ENCODE measurements around the gene AP3S1.

AP3S1 gene

GRCh38 chr5:115829913-115830312 lies 11.8 kb upstream of the AP3S1 start:
- DNase-seq, result no peak

GRCh38 chr5:115831163-115831768 lies 10.5 kb upstream of the AP3S1 start:
- no peak for DNase-seq

- no peak for DNase-seq
Observed at GRCh38 chr5:115835481-115835880, 6.3 kb upstream of the AP3S1 start.

GRCh38 chr5:115838885-115839518 lies 2.7 kb upstream of the AP3S1 start:
- DNase-seq, result no peak

- DNase-seq, result no peak
Observed at GRCh38 chr5:115840873-115841272, 862 bp upstream of the AP3S1 start.

GRCh38 chr5:115842089-115842935 lies 577 bp downstream of the AP3S1 start:
- DNase-seq, result no peak

- no peak for DNase-seq
Observed at GRCh38 chr5:115842952-115843351, 1.2 kb downstream of the AP3S1 start.

GRCh38 chr5:115843444-115844130 lies 1.9 kb downstream of the AP3S1 start:
- DNase-seq, result no peak

- no peak for DNase-seq
Observed at GRCh38 chr5:115844321-115844817, 2.6 kb downstream of the AP3S1 start.

GRCh38 chr5:115847290-115847689 lies 5.6 kb downstream of the AP3S1 start:
- DNase-seq, result no peak

GRCh38 chr5:115849258-115849798 lies 7.6 kb downstream of the AP3S1 start:
- DNase-seq, result no peak

GRCh38 chr5:115850744-115851416 lies 9.1 kb downstream of the AP3S1 start:
- DNase-seq, result no peak

- DNase-seq, result no peak
Observed at GRCh38 chr5:115854139-115854538, 12.4 kb downstream of the AP3S1 start.

GRCh38 chr5:115855959-115856358 lies 14.2 kb downstream of the AP3S1 start:
- no peak for DNase-seq

GRCh38 chr5:115857057-115857479 lies 15.3 kb downstream of the AP3S1 start:
- no peak for DNase-seq

GRCh38 chr5:115857626-115858349 lies 16.1 kb downstream of the AP3S1 start:
- no peak for DNase-seq

- DNase-seq, result no peak
Observed at GRCh38 chr5:115858396-115858795, 16.7 kb downstream of the AP3S1 start.

GRCh38 chr5:115859378-115859777 lies 17.6 kb downstream of the AP3S1 start:
- no peak for DNase-seq

GRCh38 chr5:115869256-115869795 lies 27.6 kb downstream of the AP3S1 start:
- no peak for DNase-seq

- no peak for DNase-seq
Observed at GRCh38 chr5:115872447-115872846, 30.7 kb downstream of the AP3S1 start.

- no peak for DNase-seq
Observed at GRCh38 chr5:115873392-115873791, 31.7 kb downstream of the AP3S1 start.

Data from T1000 (cell line).